B cell (primary cell): ENCODE measurements around the gene TPH2. TPM values are rescaled to one million over a fixed set of nuclear protein-coding genes. Genes with fewer than 3 reads are reported as not detected.

ENCODE experiments used
- ATAC-seq: fragments of 200-7000 bp; cut with Tn5 transposase; one replicate; pipeline ENCODE4 v1.10.0; 2021; ENCODE audit warnings: low read depth, mild to moderate bottlenecking, moderate number of reproducible peaks, moderate library complexity
- CTCF ChIA-PET: fragments of 350-600 bp; sonication (Branson Sonifier 250); formaldehyde crosslinking; loops from one replicate; lab custom pipeline; 2021; ENCODE audit warnings: antibody characterized with exemption, inconsistent platforms; lab: Charles Lee
- POLR2A ChIA-PET: fragments of 350-600 bp; sonication (Branson Sonifier 250); formaldehyde crosslinking; loops from one replicate; lab custom pipeline; 2021; ENCODE audit warnings: antibody characterized with exemption; lab: Charles Lee
- DNase-seq: peaks from one replicate; pipeline ENCODE4 v3.0.0; 2013
- H2AFZ ChIP-seq: 2 replicates; pipeline ENCODE4 v1.6.1; 2012; ENCODE audit warnings: mild to moderate bottlenecking, low read depth, low read length; ENCODE audit not compliant: insufficient read depth, poor library complexity, severe bottlenecking
- H3K27ac ChIP-seq, 2 donors: 1 replicate in 1 of 2; 2 replicates in 1 of 2; pipeline ENCODE4 v1.5.1; 2012 to 2013; ENCODE audit warnings: low read length in 2 of 2, mild to moderate bottlenecking in 2 of 2, moderate library complexity in 1 of 2
- H3K27me3 ChIP-seq, 4 experiments: fragments of 200-600 bp in 1 of 4; sonication (generic) in 1 of 4; replicated peaks in 1 of 4; 1 replicate in 2 of 4; 2 replicates in 2 of 4; pipeline versions ENCODE4 v1.6.1 to v1.7.0; 2013 to 2016; ENCODE audit warnings: low read length in 3 of 4, mild to moderate bottlenecking in 2 of 4, mixed read lengths in 1 of 4, moderate library complexity in 1 of 4; ENCODE audit not compliant: insufficient read depth in 4 of 4, control insufficient read depth in 3 of 4; ENCODE audit errors: control extremely low read depth in 1 of 4
- H3K36me3 ChIP-seq, 2 experiments: replicated peaks in 1 of 2; 1 replicate in 1 of 2; 2 replicates in 1 of 2; pipeline versions ENCODE4 v1.6.1 to v1.7.1; 2013; ENCODE audit warnings: low read length in 1 of 2; ENCODE audit not compliant: insufficient read depth in 2 of 2, control insufficient read depth in 1 of 2; ENCODE audit errors: control extremely low read depth in 1 of 2, extremely low read depth in 1 of 2
- H3K4me1 ChIP-seq, 2 donors: fragments of 200-600 bp in 1 of 2; sonication (generic) in 1 of 2; 1 replicate in 1 of 2; 2 replicates in 1 of 2; pipeline versions ENCODE4 v1.5.1 to v1.6.1; 2013 to 2017; ENCODE audit warnings: low read length in 2 of 2; ENCODE audit not compliant: control insufficient read depth in 2 of 2, insufficient read depth in 2 of 2
- H3K4me2 ChIP-seq: replicated peaks from 2 replicates; pipeline ENCODE3; 2012; ENCODE audit warnings: mild to moderate bottlenecking, low read depth, low read length; ENCODE audit not compliant: poor library complexity, severe bottlenecking
- H3K4me3 ChIP-seq, 5 experiments: fragments of 200-600 bp in 1 of 5; sonication (generic) in 1 of 5; 1 replicate in 3 of 5; 2 replicates in 2 of 5; pipeline versions ENCODE4 v1.5.1 to v1.7.0; 2011 to 2016; ENCODE audit warnings: low read length in 4 of 5, mild to moderate bottlenecking in 4 of 5, low read depth in 2 of 5, control low read depth in 1 of 5, moderate library complexity in 1 of 5; ENCODE audit not compliant: insufficient read depth in 1 of 5; ENCODE audit errors: control extremely low read depth in 1 of 5, extremely low read depth in 1 of 5
- H3K79me2 ChIP-seq: fragments of 200-600 bp; sonication (generic); one replicate; pipeline ENCODE4 v1.6.0; 2016; ENCODE audit warnings: low read length; ENCODE audit not compliant: control insufficient read depth, insufficient read depth
- H3K9ac ChIP-seq: fragments of 200-600 bp; sonication (generic); 2 replicates; pipeline ENCODE4 v1.6.1; 2017; ENCODE audit warnings: mild to moderate bottlenecking, low read length, moderate library complexity
- H3K9me3 ChIP-seq, 3 donors: one replicate each; pipeline versions ENCODE4 v1.6.1 to v1.7.1; 2013; ENCODE audit warnings: low read length in 2 of 3; ENCODE audit not compliant: control insufficient read depth in 2 of 3, insufficient read depth in 1 of 3; ENCODE audit errors: control extremely low read depth in 1 of 3
- H4K20me1 ChIP-seq: 2 replicates; pipeline ENCODE4 v1.6.0; 2012; ENCODE audit warnings: mild to moderate bottlenecking, low read length; ENCODE audit not compliant: insufficient read depth, control insufficient read depth, poor library complexity, severe bottlenecking
- H3K27ac Mint-ChIP-seq: one replicate; pipeline ENCODE4 v1.8.0; 2021; ENCODE audit warnings: mixed read lengths
- H3K27me3 Mint-ChIP-seq: one replicate; pipeline ENCODE4 v1.8.0; 2021; ENCODE audit warnings: mixed read lengths
- H3K4me1 Mint-ChIP-seq: one replicate; pipeline ENCODE4 v1.8.0; 2021; ENCODE audit warnings: mixed read lengths
- H3K4me3 Mint-ChIP-seq: one replicate; pipeline ENCODE4 v1.8.0; 2021; ENCODE audit warnings: mixed read lengths
- H3K9me3 Mint-ChIP-seq: one replicate; pipeline ENCODE4 v1.8.0; 2022; ENCODE audit warnings: mixed read lengths; ENCODE audit not compliant: insufficient read depth
- EZH2 ChIP-seq: IDR thresholded peaks from 2 replicates; pipeline ENCODE4 v1.6.1; 2012; ENCODE audit warnings: borderline replicate concordance, low read depth, mild to moderate bottlenecking, moderate library complexity, low read length; ENCODE audit not compliant: insufficient read depth, poor library complexity, severe bottlenecking
- WGBS: methylation state at CpG from one replicate; pipeline ENCODE4 v1.1.5; 2013; ENCODE audit warnings: missing lambda C conversion rate; ENCODE audit not compliant: insufficient coverage; 5-methylcytosine and 5-hydroxymethylcytosine counted together
- intact Hi-C: fragments of 100-400 bp; cut with micrococcal nuclease; formaldehyde crosslinking; loops from one replicate; pipeline ENCODE4 v1.10.0; 2022
- polyA plus RNA-seq: library from polyadenylated mRNA; depleted of rRNA; stranded (reverse); fragments of >200 nt; gene quantifications from 2 replicates; pipeline ENCODE4 v1.2.3, GENCODE V29; 2012
- total RNA-seq, 2 donors: library from RNA; stranded (reverse); fragments of 120-200 nt in 1 of 2; gene quantifications; 1 replicate in 1 of 2; 2 replicates in 1 of 2; pipeline versions ENCODE4 v1.2.3 to v1.2.4, GENCODE V29; 2013 to 2022
- TF ChIP-seq, protein P1 (sequence below): fragments of 200-600 bp; IDR thresholded peaks from one replicate; pipeline ENCODE4 v1.8.0; 2022; ENCODE audit warnings: antibody characterized with exemption, mild to moderate bottlenecking

Gene TPH2
- total and polyA plus RNA-seq, 2 donors (not counting 1 experiment from before 2014, with no cell fraction given), result not detected

DNA sequence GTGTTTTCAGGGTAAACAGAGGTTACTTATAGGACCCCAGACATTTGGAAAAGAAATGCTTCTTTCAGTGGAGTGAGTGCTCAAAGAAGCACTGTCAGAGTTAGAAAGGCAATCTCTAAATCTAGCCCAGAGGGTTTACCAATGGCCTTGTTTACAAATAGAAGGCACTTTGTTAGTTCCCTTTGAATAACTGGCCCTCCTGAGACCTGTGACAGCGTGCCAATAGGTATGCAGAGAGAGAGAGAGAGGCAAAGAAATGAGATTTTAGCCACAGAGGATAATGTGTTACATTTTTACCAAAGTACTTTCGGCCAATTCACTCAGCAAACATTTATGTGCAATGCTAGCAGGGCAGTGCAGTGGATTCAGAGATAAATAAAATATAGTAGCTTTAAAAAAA is 41.9 kb downstream of the TPH2 start:
- POLR2A ChIA-PET, result no interaction called here
- Histone ChIP-seq H4K20me1 (no peaks in the 10 kb centered on the region), H3K4me2 (no peak overlapping the region), H3K79me2 (no peaks in the 10 kb centered on the region), H3K9ac (no peak overlapping the region), H3K27ac (no peak overlapping the region), H3K4me3 (no peak overlapping the region), H3K4me1 (no peaks in the 10 kb centered on the region), H3K27me3 (no peaks in the 10 kb centered on the region), H2AFZ (no peak overlapping the region), H3K36me3 (no peaks in the 10 kb centered on the region), H3K9me3 (no peaks in the 10 kb centered on the region)
- Mint-ChIP-seq H3K27ac (no peak overlapping the region), H3K4me3 (no peak overlapping the region), H3K27me3 (peaks cover 12% of the 10 kb centered on the region), H3K4me1 (no peaks in the 10 kb centered on the region), H3K9me3 (no peaks in the 10 kb centered on the region)
- CTCF ChIA-PET, result no interaction called here
- 0% methylated on average over 1 of the region's 2 CpGs for WGBS
- intact Hi-C loops, result no loop called here
- DNase-seq (no peak), ATAC-seq (no peak)
- TF ChIP-seq, protein P1, sequence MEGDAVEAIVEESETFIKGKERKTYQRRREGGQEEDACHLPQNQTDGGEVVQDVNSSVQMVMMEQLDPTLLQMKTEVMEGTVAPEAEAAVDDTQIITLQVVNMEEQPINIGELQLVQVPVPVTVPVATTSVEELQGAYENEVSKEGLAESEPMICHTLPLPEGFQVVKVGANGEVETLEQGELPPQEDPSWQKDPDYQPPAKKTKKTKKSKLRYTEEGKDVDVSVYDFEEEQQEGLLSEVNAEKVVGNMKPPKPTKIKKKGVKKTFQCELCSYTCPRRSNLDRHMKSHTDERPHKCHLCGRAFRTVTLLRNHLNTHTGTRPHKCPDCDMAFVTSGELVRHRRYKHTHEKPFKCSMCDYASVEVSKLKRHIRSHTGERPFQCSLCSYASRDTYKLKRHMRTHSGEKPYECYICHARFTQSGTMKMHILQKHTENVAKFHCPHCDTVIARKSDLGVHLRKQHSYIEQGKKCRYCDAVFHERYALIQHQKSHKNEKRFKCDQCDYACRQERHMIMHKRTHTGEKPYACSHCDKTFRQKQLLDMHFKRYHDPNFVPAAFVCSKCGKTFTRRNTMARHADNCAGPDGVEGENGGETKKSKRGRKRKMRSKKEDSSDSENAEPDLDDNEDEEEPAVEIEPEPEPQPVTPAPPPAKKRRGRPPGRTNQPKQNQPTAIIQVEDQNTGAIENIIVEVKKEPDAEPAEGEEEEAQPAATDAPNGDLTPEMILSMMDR, result no peak
- no peak for TF ChIP-seq EZH2

DNA sequence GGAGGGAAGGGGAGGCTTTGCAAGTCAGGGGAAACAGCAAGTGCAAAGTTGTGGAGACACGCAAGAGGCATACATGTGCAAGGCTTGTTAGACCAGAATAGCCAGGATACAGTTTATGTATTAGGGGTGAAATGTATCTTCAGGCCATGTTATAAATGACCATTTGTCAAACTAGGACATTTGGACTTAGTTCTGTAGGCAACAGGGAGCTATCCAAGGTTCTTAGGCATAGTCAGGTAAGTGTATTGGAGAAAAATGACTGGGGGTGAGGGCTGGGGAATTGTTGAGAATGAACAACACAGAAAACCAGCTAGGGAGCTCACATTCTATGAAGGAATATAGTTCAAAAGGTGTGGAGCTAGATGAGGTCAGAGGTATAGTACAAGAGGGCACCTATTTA is 42.5 kb downstream of the TPH2 start:
- H3K27me3 ChIP-seq, result no peaks in the 10 kb centered on the region
- no peak overlapping the region for H3K9ac ChIP-seq
- POLR2A ChIA-PET, result no interaction called here
- no peaks in the 10 kb centered on the region for H3K36me3 ChIP-seq
- H3K4me1 Mint-ChIP-seq, result no peaks in the 10 kb centered on the region
- H3K27me3 Mint-ChIP-seq, result peaks cover 10% of the 10 kb centered on the region
- intact Hi-C loops, result no loop called here
- 100% methylated on average over 1 of the region's 1 CpG for WGBS
- ATAC-seq, result no peak
- H4K20me1 ChIP-seq, result no peaks in the 10 kb centered on the region
- H3K9me3 Mint-ChIP-seq, result no peaks in the 10 kb centered on the region
- H3K4me1 ChIP-seq, result no peaks in the 10 kb centered on the region
- H3K9me3 ChIP-seq, result no peaks in the 10 kb centered on the region
- no peak overlapping the region for H3K4me3 Mint-ChIP-seq
- H3K27ac ChIP-seq, result no peak overlapping the region
- H3K27ac Mint-ChIP-seq, result no peak overlapping the region
- no peak overlapping the region for H3K4me2 ChIP-seq
- no peaks in the 10 kb centered on the region for H3K79me2 ChIP-seq
- H3K4me3 ChIP-seq, result no peak overlapping the region
- no peak overlapping the region for H2AFZ ChIP-seq
- no peak for TF ChIP-seq EZH2
- TF ChIP-seq, protein P1, result no peak
- DNase-seq, result no peak
- CTCF ChIA-PET, result no interaction called here
